ENCODE data around the gene LSM11.

Gene LSM11

DNA sequence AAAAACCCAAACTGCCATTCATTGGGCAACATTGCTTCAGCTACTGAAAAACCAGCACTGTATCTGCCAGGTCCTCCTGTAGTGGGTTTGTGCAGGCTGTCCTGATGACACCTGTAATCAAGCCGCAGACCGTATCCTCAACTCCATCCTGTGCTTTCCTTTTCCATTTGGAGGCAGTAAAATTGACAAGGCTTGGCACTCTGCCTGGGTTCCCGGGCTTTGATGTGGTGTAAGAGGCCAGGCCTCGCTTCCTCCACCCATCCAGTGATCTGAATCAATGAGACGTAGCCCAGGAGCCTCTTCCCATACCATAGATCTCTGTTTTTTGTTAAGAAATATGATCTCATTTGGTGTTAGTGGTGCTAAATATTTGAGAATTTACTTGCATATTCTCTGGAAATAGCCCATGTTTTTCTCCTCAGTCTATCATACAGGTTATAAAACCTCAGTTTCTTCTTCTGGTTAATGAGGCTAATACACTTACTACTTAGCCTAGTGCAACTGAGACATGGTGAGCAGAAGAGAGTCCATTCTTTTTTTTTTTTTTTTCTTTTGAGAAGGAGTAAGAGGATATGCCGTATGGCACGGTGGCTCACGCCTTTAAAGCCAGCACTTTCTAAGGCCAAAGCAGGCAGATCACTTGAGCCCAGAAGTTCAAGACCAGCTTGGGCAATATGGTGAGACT is 34.8 kb downstream of the LSM11 start:
- DNase-seq: no peak

DNA sequence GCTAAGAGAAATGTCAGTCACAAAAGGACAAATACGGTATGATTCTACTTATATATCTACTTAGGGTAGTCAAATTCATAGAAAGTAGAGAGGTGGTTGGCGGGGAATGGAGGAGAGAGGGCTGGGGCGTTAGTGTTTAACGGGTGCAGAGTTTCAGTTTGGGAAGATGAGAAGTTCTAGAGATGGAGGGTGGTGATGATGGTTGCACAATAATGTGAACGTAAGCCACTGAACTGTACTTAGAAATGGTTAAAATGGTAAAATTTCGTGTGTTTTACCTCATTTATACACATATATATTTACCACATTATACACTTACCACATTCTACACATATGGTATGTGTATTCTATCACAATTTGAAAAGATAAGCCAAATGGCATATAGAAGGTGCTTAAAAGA is 35.7 kb downstream of the LSM11 start:
- DNase-seq: no peak

DNA sequence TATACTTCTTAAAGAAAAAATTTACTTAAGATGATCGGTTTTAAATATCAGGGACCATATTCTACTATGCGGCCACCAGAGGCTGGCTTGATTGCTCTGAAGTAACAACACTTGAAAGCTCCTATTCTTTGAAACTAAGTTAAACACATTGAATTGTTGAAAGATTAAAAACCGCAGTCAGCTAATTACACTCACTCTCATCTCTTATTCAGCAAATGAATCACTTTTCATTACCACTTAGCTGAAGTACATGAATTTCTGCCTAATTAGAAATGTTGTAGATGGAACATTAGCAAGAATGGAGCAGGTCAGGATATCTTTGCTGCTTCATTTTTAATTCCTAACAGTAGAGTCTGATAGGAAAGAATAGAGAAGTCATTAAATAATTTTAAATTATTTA is 42.3 kb downstream of the LSM11 start:
- DNase-seq: no peak

DNA sequence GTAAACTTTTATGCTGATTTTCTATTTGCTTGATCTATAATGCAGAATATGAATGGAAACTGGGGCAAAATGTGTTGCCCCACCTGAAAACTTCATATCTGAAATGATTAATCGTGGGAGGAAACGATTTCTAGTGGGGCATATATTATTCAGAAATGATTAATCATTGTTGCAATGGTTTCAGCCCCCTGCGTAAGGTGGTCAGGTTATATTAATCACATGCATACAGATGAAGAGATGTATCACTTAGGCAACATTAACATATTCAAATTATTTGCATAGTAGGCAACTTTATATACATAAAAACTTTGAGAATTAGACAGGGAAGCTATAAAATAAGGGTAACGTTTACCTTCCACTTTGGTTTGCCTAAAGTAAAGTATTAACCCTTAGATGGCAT is 49.8 kb downstream of the LSM11 start:
- DNase-seq: no peak

DNA sequence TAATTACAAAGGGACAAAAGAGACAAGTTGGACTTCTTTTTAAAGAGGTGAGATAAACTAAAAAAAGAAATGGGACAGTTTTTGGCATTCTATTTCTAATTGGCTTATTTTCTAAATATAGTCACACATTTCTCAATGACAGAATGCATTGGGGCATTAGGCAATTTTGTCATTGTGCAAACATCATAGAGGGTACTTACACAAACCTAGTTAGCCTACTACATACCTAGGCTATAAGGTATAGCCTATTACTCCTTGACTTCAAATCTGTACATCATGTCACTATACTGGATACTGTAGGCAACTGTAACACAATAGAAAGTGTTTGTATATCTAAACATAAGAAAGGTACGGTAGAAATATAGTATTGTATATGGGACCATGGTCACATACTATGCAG is 56.1 kb downstream of the LSM11 start:
- DNase-seq: no peak

DNA sequence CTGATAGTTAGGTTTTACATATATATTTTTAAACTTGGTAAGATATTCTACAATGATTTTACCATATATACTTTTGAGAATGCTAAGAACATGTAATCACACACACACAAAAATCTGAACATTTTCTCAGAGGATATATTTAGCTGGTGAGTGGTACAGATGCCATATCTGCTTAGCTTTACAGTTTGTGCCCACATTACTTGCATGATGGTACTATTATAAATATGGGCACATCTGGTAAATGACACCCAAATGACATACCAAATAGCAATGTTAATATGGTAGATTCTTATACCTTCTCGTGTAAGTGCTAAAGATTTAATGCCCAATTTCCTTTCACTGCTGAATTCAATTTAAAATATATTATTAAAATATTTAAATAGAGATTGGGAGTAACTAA is 56.6 kb downstream of the LSM11 start:
- DNase-seq: no peak

DNA sequence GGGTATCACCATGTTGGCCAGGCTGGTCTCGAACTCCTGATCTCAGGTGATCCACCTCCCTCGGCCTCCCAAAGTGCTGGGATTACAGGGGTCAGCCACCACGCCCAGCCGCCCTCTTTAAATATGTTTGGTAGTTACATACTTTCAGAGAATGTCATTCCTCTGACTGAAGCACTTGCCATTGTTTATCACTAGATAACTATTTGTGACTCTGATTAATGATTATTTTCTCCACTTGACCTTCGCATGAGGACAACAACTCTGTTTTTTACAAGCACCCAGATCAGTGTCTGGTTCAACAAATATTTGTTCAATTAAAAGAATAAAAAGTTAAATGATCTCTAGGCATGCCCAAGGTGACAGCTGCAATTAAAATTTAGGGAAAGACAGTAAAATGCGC is 59.2 kb downstream of the LSM11 start:
- no peak for DNase-seq

DNA sequence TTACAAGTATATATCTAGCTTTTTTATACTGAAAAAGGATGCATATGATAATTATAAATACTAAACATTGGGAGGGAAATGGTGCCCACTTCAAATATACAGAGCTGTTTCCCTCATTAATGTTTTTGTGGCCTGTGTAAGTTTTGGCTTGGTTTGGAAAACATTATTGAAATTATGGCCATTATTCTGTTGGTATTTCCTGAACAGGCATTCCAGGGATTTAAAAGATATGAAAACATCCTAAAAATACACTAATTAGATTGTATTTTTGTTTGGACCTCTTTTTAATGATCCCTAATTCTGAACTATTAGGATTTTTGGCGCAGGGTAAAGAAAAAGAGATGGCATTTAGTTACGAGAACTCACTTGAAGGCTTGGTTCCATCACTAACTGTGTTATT is 64.5 kb downstream of the LSM11 start:
- no peak for DNase-seq

Measured in activated T-cell treated with anti-CD3 and anti-CD28 coated beads for 4 hours (primary cell).